Naive B cell (primary cell): ENCODE measurements around the gene ATPAF1. TPM values are rescaled to one million over a fixed set of nuclear protein-coding genes. Genes with fewer than 3 reads are reported as not detected.

ENCODE experiments used
- ATAC-seq, 2 donors: fragments of 150-1000 bp; cut with Tn5 transposase; 2 replicates each; pipeline ENCODE4 v1.10.0; 2021; ENCODE audit warnings: low read depth in 2 of 2, mild to moderate bottlenecking in 2 of 2, moderate library complexity in 2 of 2
- DNase-seq: peaks from one replicate; pipeline ENCODE4 v3.0.0; 2022
- H3K27ac Mint-ChIP-seq, 6 donors: one replicate each; pipeline ENCODE4 v1.8.0; 2020 to 2022; ENCODE audit warnings: mild to moderate bottlenecking in 6 of 6, mixed read lengths in 6 of 6, moderate library complexity in 5 of 6, inconsistent platforms in 2 of 6
- H3K27me3 Mint-ChIP-seq, 3 donors: one replicate each; pipeline ENCODE4 v1.8.0; 2021 to 2022; ENCODE audit warnings: mixed read lengths in 3 of 3, mild to moderate bottlenecking in 1 of 3
- H3K36me3 Mint-ChIP-seq, 2 donors: one replicate each; pipeline ENCODE4 v1.8.0; 2020 to 2022; ENCODE audit warnings: mixed read lengths in 2 of 2, inconsistent platforms in 1 of 2, mild to moderate bottlenecking in 1 of 2
- H3K4me1 Mint-ChIP-seq, 3 donors: one replicate each; pipeline ENCODE4 v1.8.0; 2020 to 2022; ENCODE audit warnings: mixed read lengths in 3 of 3, inconsistent platforms in 1 of 3, mild to moderate bottlenecking in 1 of 3, moderate library complexity in 1 of 3
- H3K4me3 Mint-ChIP-seq, 8 donors: one replicate each; pipeline ENCODE4 v1.8.0; 2020 to 2022; ENCODE audit warnings: mild to moderate bottlenecking in 8 of 8, mixed read lengths in 8 of 8, moderate library complexity in 8 of 8, inconsistent platforms in 2 of 8
- H3K9me3 Mint-ChIP-seq, 7 donors: one replicate each; pipeline ENCODE4 v1.8.0; 2020 to 2022; ENCODE audit warnings: mixed read lengths in 7 of 7, mild to moderate bottlenecking in 5 of 7, inconsistent platforms in 2 of 7, moderate library complexity in 1 of 7
- polyA plus RNA-seq, 6 donors: library from polyadenylated mRNA; unstranded; fragments of 300-500 nt; fragmentation: Illumina TruSeq; gene quantifications; one replicate each; pipeline ENCODE4 v1.2.3, GENCODE V29; 2021; ENCODE audit warnings: low read depth in 6 of 6

The ATPAF1 gene
- polyA plus RNA-seq, 6 donors from 2014 or later, result 45.0 to 87.6 (median 55.8) TPM

GRCh38 chr1:46615088-46615487 is 53.1 kb downstream of the ATPAF1 start:
- DNase-seq (no peak), ATAC-seq (no peak)
- Mint-ChIP-seq H3K9me3 (no peaks in the 10 kb centered on the region), H3K4me1 (peaks cover 56 to 84% (median 73%) of the 10 kb centered on the region in 3 donors), H3K27me3 (no peaks in the 10 kb centered on the region), H3K27ac (peak overlapping the region in 5 of 6 donors; percentile 19 to 89 (median 72)), H3K36me3 (peaks cover 3 to 9% of the 10 kb centered on the region in 2 donors), H3K4me3 (peak overlapping the region; percentile 90 to 98 (median 94))

GRCh38 chr1:46614604-46614984 is 53.6 kb downstream of the ATPAF1 start:
- Mint-ChIP-seq H3K4me3 (peak overlapping the region in 7 of 8 donors; percentile 21 to 98 (median 93)), H3K27me3 (no peaks in the 10 kb centered on the region), H3K9me3 (no peaks in the 10 kb centered on the region), H3K4me1 (peaks cover 59 to 82% (median 69%) of the 10 kb centered on the region in 3 donors), H3K36me3 (peaks cover 7 to 14% of the 10 kb centered on the region in 2 donors), H3K27ac (peak overlapping the region in 4 of 6 donors; percentile 29 to 89 (median 60))
- no peak for ATAC-seq
- no peak for DNase-seq

GRCh38 chr1:46613661-46614603 is 54.2 kb downstream of the ATPAF1 start:
- no peaks in the 10 kb centered on the region for H3K9me3 Mint-ChIP-seq
- peak overlapping the region; percentile 29 to 89 (median 52) for H3K27ac Mint-ChIP-seq
- H3K4me3 Mint-ChIP-seq, result peak overlapping the region in 7 of 8 donors; percentile 60 to 94 (median 81)
- H3K4me1 Mint-ChIP-seq, result peaks cover 53 to 79% (median 63%) of the 10 kb centered on the region in 3 donors
- DNase-seq (no peak), ATAC-seq (peak; percentile 16 to 30)
- H3K27me3 Mint-ChIP-seq, result no peaks in the 10 kb centered on the region
- peaks cover 7 to 20% of the 10 kb centered on the region in 2 donors for H3K36me3 Mint-ChIP-seq

- Mint-ChIP-seq H3K9me3 (no peaks in the 10 kb centered on the region), H3K36me3 (peaks cover 7 to 21% of the 10 kb centered on the region in 2 donors), H3K27ac (peak overlapping the region in 1 of 6 donors; percentile 27), H3K4me1 (peaks cover 45 to 73% (median 54%) of the 10 kb centered on the region in 3 donors), H3K27me3 (no peaks in the 10 kb centered on the region), H3K4me3 (peak overlapping the region in 6 of 8 donors; percentile 28 to 90 (median 72))
- DNase-seq, result no peak
- ATAC-seq, result no peak
Observed at GRCh38 chr1:46612937-46613660, 55.1 kb downstream of the ATPAF1 start.

GRCh38 chr1:46611691-46612221 is 56.4 kb downstream of the ATPAF1 start:
- peaks cover 7 to 21% of the 10 kb centered on the region in 2 donors for H3K36me3 Mint-ChIP-seq
- peak overlapping the region in 1 of 8 donors; percentile 21 for H3K4me3 Mint-ChIP-seq
- no peak overlapping the region for H3K27ac Mint-ChIP-seq
- no peaks in the 10 kb centered on the region for H3K9me3 Mint-ChIP-seq
- DNase-seq (no peak), ATAC-seq (no peak)
- no peaks in the 10 kb centered on the region for H3K27me3 Mint-ChIP-seq
- H3K4me1 Mint-ChIP-seq, result peaks cover 35 to 63% (median 41%) of the 10 kb centered on the region in 3 donors

- no peaks in the 10 kb centered on the region for H3K9me3 Mint-ChIP-seq
- H3K27me3 Mint-ChIP-seq, result no peaks in the 10 kb centered on the region
- H3K36me3 Mint-ChIP-seq, result peaks cover 11 to 21% of the 10 kb centered on the region in 2 donors
- ATAC-seq (no peak), DNase-seq (no peak)
- peak overlapping the region in 1 of 6 donors; percentile 52 for H3K27ac Mint-ChIP-seq
- no peak overlapping the region for H3K4me3 Mint-ChIP-seq
- peaks cover 28 to 59% (median 33%) of the 10 kb centered on the region in 3 donors for H3K4me1 Mint-ChIP-seq
Observed at GRCh38 chr1:46607345-46608130, 60.6 kb downstream of the ATPAF1 start.

- Mint-ChIP-seq H3K4me1 (peaks cover 32 to 61% (median 36%) of the 10 kb centered on the region in 3 donors), H3K36me3 (peaks cover 11 to 21% of the 10 kb centered on the region in 2 donors), H3K4me3 (peak overlapping the region in 4 of 8 donors; percentile 6 to 93 (median 52)), H3K27me3 (no peaks in the 10 kb centered on the region), H3K9me3 (no peaks in the 10 kb centered on the region), H3K27ac (peak overlapping the region in 1 of 6 donors; percentile 5)
- ATAC-seq, result no peak
- no peak for DNase-seq
Observed at GRCh38 chr1:46606255-46606965, 61.8 kb downstream of the ATPAF1 start.

- H3K4me3 Mint-ChIP-seq, result peak overlapping the region; percentile 82 to 96 (median 95)
- DNase-seq (no peak), ATAC-seq (no peak)
- peaks cover 10 to 14% of the 10 kb centered on the region in 2 donors for H3K36me3 Mint-ChIP-seq
- H3K4me1 Mint-ChIP-seq, result peaks cover 28 to 62% (median 29%) of the 10 kb centered on the region in 3 donors
- no peaks in the 10 kb centered on the region for H3K27me3 Mint-ChIP-seq
- no peaks in the 10 kb centered on the region for H3K9me3 Mint-ChIP-seq
- H3K27ac Mint-ChIP-seq, result peak overlapping the region in 2 of 6 donors; percentile 65 to 90
Observed at GRCh38 chr1:46605232-46605631, 62.9 kb downstream of the ATPAF1 start.

- H3K4me1 Mint-ChIP-seq, result peaks cover 29 to 66% (median 35%) of the 10 kb centered on the region in 3 donors
- no peaks in the 10 kb centered on the region for H3K27me3 Mint-ChIP-seq
- DNase-seq, result peak; percentile 97
- no peaks in the 10 kb centered on the region for H3K9me3 Mint-ChIP-seq
- H3K36me3 Mint-ChIP-seq, result peaks cover 2 to 4% of the 10 kb centered on the region in 2 donors
- peak within 1 kb of the TSS; percentile 89 to 97 (median 95) for H3K4me3 Mint-ChIP-seq
- H3K27ac Mint-ChIP-seq, result peak within 1 kb of the TSS; percentile 74 to 95 (median 90)
- peak; percentile 96 to 98 for ATAC-seq
Observed at GRCh38 chr1:46603858-46604549, 64.2 kb downstream of the ATPAF1 start, which contains the start of gene MKNK1. TSS of gene MKNK1 (minus strand) at chr1:46604268. CDS start at chr1:46583327, 20,941 bp downstream.

- Mint-ChIP-seq H3K36me3 (peaks cover 0 to 4% of the 10 kb centered on the region in 2 donors), H3K9me3 (no peaks in the 10 kb centered on the region), H3K4me3 (peak overlapping the region; percentile 89 to 97 (median 95)), H3K4me1 (peaks cover 29 to 67% (median 35%) of the 10 kb centered on the region in 3 donors), H3K27me3 (no peaks in the 10 kb centered on the region), H3K27ac (peak overlapping the region; percentile 44 to 95 (median 86))
- DNase-seq (no peak), ATAC-seq (no peak)
Observed at GRCh38 chr1:46603481-46603857, 64.7 kb downstream of the ATPAF1 start.

GRCh38 chr1:46601257-46602007 is 66.7 kb downstream of the ATPAF1 start:
- peaks cover 31 to 64% (median 47%) of the 10 kb centered on the region in 3 donors for H3K4me1 Mint-ChIP-seq
- ATAC-seq (no peak), DNase-seq (no peak)
- H3K4me3 Mint-ChIP-seq, result peak overlapping the region in 6 of 8 donors; percentile 1 to 81 (median 22)
- no peaks in the 10 kb centered on the region for H3K27me3 Mint-ChIP-seq
- peak overlapping the region in 1 of 6 donors; percentile 23 for H3K27ac Mint-ChIP-seq
- H3K9me3 Mint-ChIP-seq, result no peaks in the 10 kb centered on the region
- H3K36me3 Mint-ChIP-seq, result peaks cover 0 to 2% of the 10 kb centered on the region in 2 donors
